SK-N-SH (cell line): ENCODE results near the gene PRKCB. TPM values are rescaled to one million over a fixed set of nuclear protein-coding genes. Genes with fewer than 3 reads are reported as not detected.

Source experiments
- CTCF ChIA-PET: fragments of 300-600, 350-600 bp; formaldehyde crosslinking; extraction: SDS; loops from one replicate; lab custom pipeline; 2021; lab: Yijun Ruan, JAX
- POLR2A ChIA-PET: fragments of 350-600 bp; sonication (Branson Sonifier 250); formaldehyde crosslinking; extraction: SDS; loops from one replicate; lab custom pipeline; 2020; ENCODE audit warnings: antibody characterized with exemption, inconsistent platforms; lab: Yijun Ruan, JAX
- DNase-seq: peaks from one replicate; pipeline ENCODE4 v3.0.0; 2012
- H2AFZ ChIP-seq: fragments of 200-600 bp; sonication (generic); 2 replicates; pipeline ENCODE4 v1.8.1; 2016; ENCODE audit warnings: antibody characterized with exemption, mild to moderate bottlenecking, low read depth
- H3F3A ChIP-seq: fragments of 200-600 bp; sonication (generic); replicated peaks from 2 replicates; pipeline ENCODE3; 2016; ENCODE audit warnings: antibody characterized with exemption, mild to moderate bottlenecking; ENCODE audit not compliant: insufficient read depth
- H3K27ac ChIP-seq, 2 experiments: fragments of 200-500 bp in 1 of 2; fragments of 200-600 bp in 1 of 2; sonication (Bioruptor generic) in 1 of 2; sonication (generic), shearing (Covaris generic) in 1 of 2; 2 replicates each; pipeline versions ENCODE4 v1.5.1 to v1.6.1; 2014 to 2016; ENCODE audit warnings: low read depth in 2 of 2, inconsistent platforms in 1 of 2, low read length in 1 of 2, mild to moderate bottlenecking in 1 of 2, mixed read lengths in 1 of 2
- H3K27me3 ChIP-seq: fragments of 200-600 bp; sonication (generic), shearing (Covaris generic); 2 replicates; pipeline ENCODE4 v1.6.1; 2016; ENCODE audit warnings: mixed run types; ENCODE audit not compliant: insufficient read depth
- H3K36me3 ChIP-seq, 2 experiments: fragments of 200-500 bp in 1 of 2; fragments of 200-600 bp in 1 of 2; sonication (Bioruptor generic) in 1 of 2; sonication (generic) in 1 of 2; replicated peaks in 1 of 2; 2 replicates each; pipeline versions ENCODE3 to v1.5.1; 2014 to 2016; ENCODE audit warnings: low read length in 1 of 2, mild to moderate bottlenecking in 1 of 2; ENCODE audit not compliant: insufficient read depth in 2 of 2, control insufficient read depth in 1 of 2
- H3K4me1 ChIP-seq, 2 experiments: fragments of 200-500 bp in 1 of 2; fragments of 200-600 bp in 1 of 2; sonication (Bioruptor generic) in 1 of 2; sonication (generic), shearing (Covaris generic) in 1 of 2; 2 replicates each; pipeline versions ENCODE4 v1.5.1 to v1.6.1; 2014 to 2016; ENCODE audit warnings: low read depth in 1 of 2, low read length in 1 of 2, mixed run types in 1 of 2; ENCODE audit not compliant: insufficient read depth in 2 of 2, control insufficient read depth in 1 of 2
- H3K4me2 ChIP-seq: fragments of 200-600 bp; sonication (generic), shearing (Covaris generic); 2 replicates; pipeline ENCODE4 v1.6.1; 2017; ENCODE audit warnings: mixed run types
- H3K4me3 ChIP-seq, 2 experiments: fragments of 200-500 bp in 1 of 2; fragments of 200-600 bp in 1 of 2; sonication (Bioruptor generic) in 1 of 2; sonication (generic), shearing (Covaris generic) in 1 of 2; 2 replicates each; pipeline versions ENCODE4 v1.5.1 to v1.8.1; 2014 to 2016; ENCODE audit warnings: low read depth in 2 of 2, inconsistent platforms in 1 of 2, low read length in 1 of 2, mild to moderate bottlenecking in 1 of 2, mixed read lengths in 1 of 2, moderate library complexity in 1 of 2
- H3K79me2 ChIP-seq: fragments of 200-600 bp; sonication (generic); 2 replicates; pipeline ENCODE4 v1.8.1; 2017; ENCODE audit warnings: mild to moderate bottlenecking; ENCODE audit not compliant: insufficient read depth
- H3K9ac ChIP-seq: fragments of 200-600 bp; sonication (generic); 2 replicates; pipeline ENCODE4 v1.6.1; 2017; ENCODE audit warnings: mixed run types
- H3K9me2 ChIP-seq: fragments of 200-600 bp; sonication (generic); 2 replicates; pipeline ENCODE4 v1.6.1; 2017; ENCODE audit warnings: mixed run types
- H3K9me3 ChIP-seq: fragments of 200-600 bp; sonication (generic); 2 replicates; pipeline ENCODE4 v1.6.1; 2017; ENCODE audit warnings: mixed run types, mild to moderate bottlenecking, moderate library complexity
- H4K20me1 ChIP-seq: fragments of 200-600 bp; sonication (generic); 2 replicates; pipeline ENCODE4 v1.6.1; 2017; ENCODE audit warnings: mild to moderate bottlenecking, mixed run types; ENCODE audit not compliant: insufficient read depth
- CHD2 ChIP-seq: fragments of 150-350 bp; IDR thresholded peaks from 2 replicates; pipeline ENCODE4 v1.6.1; 2018; ENCODE audit warnings: low read length; ENCODE audit not compliant: partially characterized antibody
- EP300 ChIP-seq, 2 experiments: IDR thresholded peaks; 2 replicates each; pipeline versions ENCODE4 v1.4.0 to v1.6.1; 2012; ENCODE audit warnings: borderline replicate concordance in 1 of 2, low read depth in 1 of 2, low read length in 1 of 2
- FOSL2 ChIP-seq: IDR thresholded peaks from 2 replicates; pipeline ENCODE4 v1.4.0; 2012; ENCODE audit warnings: low read depth, mild to moderate bottlenecking, moderate library complexity, borderline replicate concordance
- GATA2 ChIP-seq: sonication (generic); formaldehyde crosslinking; IDR thresholded peaks from 2 replicates; pipeline ENCODE4 v1.5.0; 2020; ENCODE audit warnings: mild to moderate bottlenecking, missing genetic modification reagents
- IRF3 ChIP-seq: fragments of 150-350 bp; IDR thresholded peaks from 2 replicates; pipeline ENCODE4 v1.6.1; 2016; ENCODE audit warnings: mild to moderate bottlenecking, low read depth, low read length
- MEF2A ChIP-seq: IDR thresholded peaks from 2 replicates; pipeline ENCODE4 v1.4.0; 2012; ENCODE audit warnings: low read depth, borderline replicate concordance
- POLR2AphosphoS5 ChIP-seq: IDR thresholded peaks from 2 replicates; pipeline ENCODE4 v1.6.1; 2012; ENCODE audit warnings: low read depth, low read length
- RAD21 ChIP-seq: IDR thresholded peaks from 2 replicates; pipeline ENCODE4 v1.6.1; 2012; ENCODE audit warnings: mild to moderate bottlenecking, low read length
- RFX5 ChIP-seq: IDR thresholded peaks from 2 replicates; pipeline ENCODE4 v1.6.1; 2012; ENCODE audit warnings: mild to moderate bottlenecking, improper control_type of control experiment, low read length
- YY1 ChIP-seq: IDR thresholded peaks from 2 replicates; pipeline ENCODE4 v1.4.0; 2012; ENCODE audit warnings: low read depth, mild to moderate bottlenecking
- WGBS: methylation state at CpG from one replicate; pipeline ENCODE4 v1.1.6; 2017; ENCODE audit warnings: low lambda C conversion rate; 5-methylcytosine and 5-hydroxymethylcytosine counted together
- polyA plus RNA-seq, 3 experiments: library from polyadenylated mRNA; depleted of rRNA; stranded (reverse); fragments of >200 nt; gene quantifications; 2 replicates each; pipeline ENCODE4 v1.2.3, GENCODE V29; 2012
- TF ChIP-seq, protein P1 (sequence below): IDR thresholded peaks from 2 replicates; pipeline ENCODE4 v1.4.0; 2012; ENCODE audit warnings: low read depth, borderline replicate concordance
- TF ChIP-seq, protein P2 (sequence below): fragments of 200-600 bp; sonication (generic); IDR thresholded peaks from 2 replicates; pipeline ENCODE4 v1.6.1; 2017; ENCODE audit warnings: antibody characterized with exemption, mild to moderate bottlenecking, moderate library complexity

Gene PRKCB
- polyA plus RNA-seq, 1 of the 3 experiments (the other 2 are of a cell fraction): 0.12 TPM

- no peak overlapping the region for H3K9ac ChIP-seq
- DNase-seq: no peak
- H3K27ac ChIP-seq: no peak overlapping the region
- no peak for TF ChIP-seq YY1
- TF ChIP-seq, protein P1, sequence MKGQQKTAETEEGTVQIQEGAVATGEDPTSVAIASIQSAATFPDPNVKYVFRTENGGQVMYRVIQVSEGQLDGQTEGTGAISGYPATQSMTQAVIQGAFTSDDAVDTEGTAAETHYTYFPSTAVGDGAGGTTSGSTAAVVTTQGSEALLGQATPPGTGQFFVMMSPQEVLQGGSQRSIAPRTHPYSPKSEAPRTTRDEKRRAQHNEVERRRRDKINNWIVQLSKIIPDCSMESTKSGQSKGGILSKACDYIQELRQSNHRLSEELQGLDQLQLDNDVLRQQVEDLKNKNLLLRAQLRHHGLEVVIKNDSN: no peak
- no peaks in the 10 kb centered on the region for H4K20me1 ChIP-seq
- H2AFZ ChIP-seq: no peak overlapping the region
- H3K4me3 ChIP-seq: no peak overlapping the region
- H3K9me3 ChIP-seq: no peaks in the 10 kb centered on the region
- ChIA-PET POLR2A (no interaction called here), CTCF (interaction anchor here (1.0 kb wide), 1 partner anchor 11 kb away, joined by 3 read pairs; no protein-coding TSS in a partner anchor)
- H3K36me3 ChIP-seq: no peaks in the 10 kb centered on the region
- whole genome bisulfite sequencing: 24% methylated on average over 9 of the region's 9 CpGs
- H3K4me1 ChIP-seq: no peaks in the 10 kb centered on the region
- H3K9me2 ChIP-seq: no peaks in the 10 kb centered on the region
- H3K27me3 ChIP-seq: no peaks in the 10 kb centered on the region
- H3K4me2 ChIP-seq: no peak overlapping the region
- H3F3A ChIP-seq: no peaks in the 10 kb centered on the region
- H3K79me2 ChIP-seq: no peaks in the 10 kb centered on the region
Measured at GRCh38 chr16:23848958-23849357, 13.2 kb downstream of the PRKCB start.

GRCh38 chr16:23852794-23853562 lies 17.2 kb downstream of the PRKCB start:
- POLR2A ChIA-PET: no interaction called here
- WGBS: under 1% methylated on average over 5 of the region's 5 CpGs
- no peak for TF ChIP-seq MEF2A
- TF ChIP-seq CHD2: no peak
- no peak for TF ChIP-seq EP300 (IDR thresholded peaks at IDR 0.05; ENCODE audit: borderline replicate concordance in 1 of 2, low read depth in 1 of 2, low read length in 1 of 2)
- Histone ChIP-seq H4K20me1 (no peaks in the 10 kb centered on the region), H3K36me3 (no peaks in the 10 kb centered on the region), H3K79me2 (no peaks in the 10 kb centered on the region), H3K9me2 (no peaks in the 10 kb centered on the region), H3F3A (no peaks in the 10 kb centered on the region), H3K27ac (no peak overlapping the region), H3K4me1 (peaks cover 0 to 2% of the 10 kb centered on the region in 2 experiments; a peak in 1 of 4 replicates), H3K4me2 (no peak overlapping the region), H3K9ac (no peak overlapping the region), H3K27me3 (no peaks in the 10 kb centered on the region), H3K9me3 (no peaks in the 10 kb centered on the region), H2AFZ (no peak overlapping the region), H3K4me3 (no peak overlapping the region)
- CTCF ChIA-PET: interaction anchor here (0.9 kb wide), 1 partner anchor 157 kb away, joined by 4 read pairs; no protein-coding TSS in a partner anchor
- no peak for DNase-seq

DNA sequence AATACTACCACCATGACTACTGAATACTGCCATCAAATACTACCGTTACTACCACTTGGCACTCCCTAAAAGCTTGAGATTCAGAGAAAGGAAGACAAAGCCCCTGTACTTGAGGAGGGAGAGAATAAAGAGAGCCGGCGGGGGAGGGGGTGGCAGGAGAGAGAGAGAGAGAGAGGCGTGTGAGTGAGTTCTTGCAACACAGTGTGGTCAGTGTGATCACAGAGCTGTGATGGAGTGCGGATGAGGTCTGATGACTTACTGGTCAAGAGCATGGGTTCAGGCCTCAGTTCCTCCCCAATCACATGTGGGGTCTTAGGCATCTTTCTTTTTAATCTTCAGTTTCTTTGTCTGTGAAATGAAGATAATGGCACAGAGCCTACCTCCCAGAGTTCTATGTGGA lies 19.2 kb downstream of the PRKCB start:
- ChIA-PET CTCF (no interaction called here), POLR2A (no interaction called here)
- no peaks in the 10 kb centered on the region for H3K27me3 ChIP-seq
- no peak overlapping the region for H2AFZ ChIP-seq
- H3K9me3 ChIP-seq: no peaks in the 10 kb centered on the region
- no peak overlapping the region for H3K4me3 ChIP-seq
- H3K4me1 ChIP-seq: peaks cover 0 to 8% of the 10 kb centered on the region in 2 experiments; a peak in 1 of 4 replicates
- no peaks in the 10 kb centered on the region for H4K20me1 ChIP-seq
- H3K4me2 ChIP-seq: no peak overlapping the region
- H3F3A ChIP-seq: no peaks in the 10 kb centered on the region
- no peak overlapping the region for H3K27ac ChIP-seq
- no peak overlapping the region for H3K9ac ChIP-seq
- H3K9me2 ChIP-seq: no peaks in the 10 kb centered on the region
- DNase-seq: no peak
- TF ChIP-seq, protein P2, sequence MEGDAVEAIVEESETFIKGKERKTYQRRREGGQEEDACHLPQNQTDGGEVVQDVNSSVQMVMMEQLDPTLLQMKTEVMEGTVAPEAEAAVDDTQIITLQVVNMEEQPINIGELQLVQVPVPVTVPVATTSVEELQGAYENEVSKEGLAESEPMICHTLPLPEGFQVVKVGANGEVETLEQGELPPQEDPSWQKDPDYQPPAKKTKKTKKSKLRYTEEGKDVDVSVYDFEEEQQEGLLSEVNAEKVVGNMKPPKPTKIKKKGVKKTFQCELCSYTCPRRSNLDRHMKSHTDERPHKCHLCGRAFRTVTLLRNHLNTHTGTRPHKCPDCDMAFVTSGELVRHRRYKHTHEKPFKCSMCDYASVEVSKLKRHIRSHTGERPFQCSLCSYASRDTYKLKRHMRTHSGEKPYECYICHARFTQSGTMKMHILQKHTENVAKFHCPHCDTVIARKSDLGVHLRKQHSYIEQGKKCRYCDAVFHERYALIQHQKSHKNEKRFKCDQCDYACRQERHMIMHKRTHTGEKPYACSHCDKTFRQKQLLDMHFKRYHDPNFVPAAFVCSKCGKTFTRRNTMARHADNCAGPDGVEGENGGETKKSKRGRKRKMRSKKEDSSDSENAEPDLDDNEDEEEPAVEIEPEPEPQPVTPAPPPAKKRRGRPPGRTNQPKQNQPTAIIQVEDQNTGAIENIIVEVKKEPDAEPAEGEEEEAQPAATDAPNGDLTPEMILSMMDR: no peak
- TF ChIP-seq RAD21 (no peak), RFX5 (no peak), GATA2 (CRISPR knock-in tag) (no peak), IRF3 (no peak), POLR2AphosphoS5 (no peak), FOSL2 (no peak)
- TF ChIP-seq, protein P1: no peak
- WGBS: 31% methylated on average over 5 of the region's 5 CpGs
- H3K36me3 ChIP-seq: no peaks in the 10 kb centered on the region
- no peaks in the 10 kb centered on the region for H3K79me2 ChIP-seq
